HepG2 (cell line): ENCODE data around the gene ALPL. TPM values are rescaled to one million over a fixed set of nuclear protein-coding genes. Genes with fewer than 3 reads are reported as not detected.
A peak's percentile ranks its signal among the peaks of the same experiment; 100 is the strongest.

Source experiments
- ATAC-seq: fragments of 200-7000 bp; cut with Tn5 transposase; 3 replicates; pipeline ENCODE4 v1.9.1; 2020; ENCODE audit warnings: mild to moderate bottlenecking, moderate library complexity
- BruUV-seq: library from RNA; stranded (reverse); fragments of 400-500 nt; replicated peaks from 2 replicates; lab custom pipeline; 2021; lab: Mats Ljungman, UMichigan
- CTCF ChIA-PET: fragments of 300-600 bp; formaldehyde crosslinking; extraction: SDS; loops from one replicate; lab custom pipeline; 2021; ENCODE audit warnings: low total read pairs, inconsistent platforms, low intra/inter-chr PET ratio; lab: Yijun Ruan, JAX
- POLR2A ChIA-PET: fragments of 350-600 bp; sonication (Branson Sonifier 250); formaldehyde crosslinking; loops from one replicate; lab custom pipeline; 2020; ENCODE audit warnings: antibody characterized with exemption, inconsistent platforms; lab: Yijun Ruan, JAX
- DNase-seq: peaks from one replicate; pipeline ENCODE4 v3.0.0-alpha.2; 2015; ENCODE audit warnings: low spot score
- FAIRE-seq: peaks from 3 replicates; lab custom pipeline; 2011; peaks lifted over from hg19 to GRCh38; lab: Jason Lieb, UNC
- H2AFZ ChIP-seq: one replicate; pipeline ENCODE4 v1.6.1; 2011; ENCODE audit warnings: low read length, inconsistent platforms
- H3K27ac ChIP-seq: fragments of 300-600 bp; 3 replicates; pipeline ENCODE4 v1.8.0; 2011; ENCODE audit warnings: mixed run types, mild to moderate bottlenecking, mixed read lengths, low read length, inconsistent platforms; ENCODE audit not compliant: insufficient read depth; ENCODE audit errors: extremely low read length
- H3K27me3 ChIP-seq, 2 experiments: fragments of 200-600 bp in 1 of 2; 2 replicates in 1 of 2; 3 replicates in 1 of 2; pipeline versions ENCODE4 v1.6.0 to v1.8.0; 2011; ENCODE audit warnings: low read length in 2 of 2, mild to moderate bottlenecking in 2 of 2, moderate library complexity in 2 of 2, inconsistent platforms in 1 of 2; ENCODE audit not compliant: insufficient read depth in 2 of 2, control insufficient read depth in 1 of 2
- H3K36me3 ChIP-seq, 2 experiments: fragments of 200-600 bp in 1 of 2; replicated peaks in 1 of 2; 2 replicates in 1 of 2; 3 replicates in 1 of 2; pipeline versions ENCODE4 v1.5.1 to v1.8.0; 2011; ENCODE audit warnings: low read length in 2 of 2, inconsistent platforms in 1 of 2; ENCODE audit not compliant: insufficient read depth in 2 of 2, control insufficient read depth in 1 of 2
- H3K4me1 ChIP-seq: 2 replicates; pipeline ENCODE4 v1.5.1; 2012; ENCODE audit warnings: low read length, inconsistent platforms; ENCODE audit not compliant: insufficient read depth
- H3K4me2 ChIP-seq: 2 replicates; pipeline ENCODE4 v1.6.0; 2011; ENCODE audit warnings: low read depth, low read length, inconsistent platforms
- H3K4me3 ChIP-seq, 3 experiments: fragments of 200-600 bp in 1 of 3; sonication (generic), shearing (Covaris generic) in 1 of 3; replicated peaks in 1 of 3; 2 replicates each; pipeline ENCODE4 v1.5.1; 2011 to 2016; ENCODE audit warnings: low read length in 3 of 3, inconsistent platforms in 2 of 3, low read depth in 2 of 3, mild to moderate bottlenecking in 2 of 3, control low read depth in 1 of 3, mixed read lengths in 1 of 3; ENCODE audit not compliant: insufficient read depth in 1 of 3
- H3K79me2 ChIP-seq: one replicate; pipeline ENCODE4 v1.6.1; 2011; ENCODE audit warnings: low read length, inconsistent platforms; ENCODE audit not compliant: insufficient read depth
- H3K9ac ChIP-seq: 2 replicates; pipeline ENCODE4 v1.6.0; 2011; ENCODE audit warnings: mild to moderate bottlenecking, low read depth, low read length, inconsistent platforms; ENCODE audit not compliant: insufficient read depth
- H3K9me3 ChIP-seq: 2 replicates; pipeline ENCODE4 v1.5.1; 2012; ENCODE audit warnings: mild to moderate bottlenecking, low read length
- H4K20me1 ChIP-seq: 2 replicates; pipeline ENCODE4 v1.6.0; 2011; ENCODE audit warnings: inconsistent platforms, mild to moderate bottlenecking, low read length, moderate library complexity; ENCODE audit not compliant: insufficient read depth
- IKZF4 ChIP-seq: sonication (generic); formaldehyde crosslinking; IDR thresholded peaks from 2 replicates; pipeline ENCODE4 v1.5.1; 2020; ENCODE audit warnings: borderline replicate concordance, mild to moderate bottlenecking, low read depth, missing genetic modification reagents; ENCODE audit errors: not compliant biosample characterization
- NFE2 ChIP-seq: sonication (generic); formaldehyde crosslinking; IDR thresholded peaks from 2 replicates; pipeline ENCODE4 v1.4.0; 2020; ENCODE audit warnings: missing genetic modification reagents
- THYN1 ChIP-seq: sonication (generic); formaldehyde crosslinking; IDR thresholded peaks from 2 replicates; pipeline ENCODE4 v1.8.1; 2023; ENCODE audit warnings: low read depth, mild to moderate bottlenecking, moderate library complexity, missing genetic modification reagents, borderline replicate concordance
- ZBTB3 ChIP-seq: sonication (generic); formaldehyde crosslinking; IDR thresholded peaks from 2 replicates; pipeline ENCODE4 v1.4.0; 2020; ENCODE audit warnings: low read depth, mild to moderate bottlenecking, moderate library complexity, missing genetic modification reagents, borderline replicate concordance
- ZFP1 ChIP-seq: IDR thresholded peaks from 2 replicates; pipeline ENCODE4 v1.6.1; 2016
- ZMAT3 ChIP-seq: sonication (generic); formaldehyde crosslinking; conservative IDR thresholded peaks from 2 replicates; pipeline ENCODE4 v1.7.0; 2021; ENCODE audit warnings: missing genetic modification reagents
- ZNF24 ChIP-seq: fragments of 450-650 bp; IDR thresholded peaks from 2 replicates; pipeline ENCODE4 v1.6.1; 2017; ENCODE audit warnings: antibody characterized with exemption, mild to moderate bottlenecking
- ZNF761 ChIP-seq: sonication (generic); formaldehyde crosslinking; conservative IDR thresholded peaks from 2 replicates; pipeline ENCODE4 v1.4.0; 2020; ENCODE audit warnings: mild to moderate bottlenecking, missing genetic modification reagents
- ZNF879 ChIP-seq: sonication (generic); formaldehyde crosslinking; IDR thresholded peaks from 2 replicates; pipeline ENCODE4 v1.8.1; 2023; ENCODE audit warnings: missing genetic modification reagents
- ZSCAN25 ChIP-seq: sonication (generic); formaldehyde crosslinking; IDR thresholded peaks from 2 replicates; pipeline ENCODE4 v1.8.0; 2022; ENCODE audit warnings: mild to moderate bottlenecking, missing genetic modification reagents
- WGBS: methylation state at CpG from one replicate; pipeline ENCODE4 v1.1.6; 2017; ENCODE audit warnings: low lambda C conversion rate; 5-methylcytosine and 5-hydroxymethylcytosine counted together
- in situ Hi-C: cut with HindIII; loops from 2 replicates; pipeline ENCODE4 v1.10.0; 2017; ENCODE audit warnings: low pct_unique_long_range_greater_than_20kb; ENCODE audit not compliant: extremely low pct_ligation_motif_present
- intact Hi-C: fragments of 100-400 bp; cut with micrococcal nuclease; formaldehyde crosslinking; loops from one replicate; pipeline ENCODE4 v1.10.0; 2022; ENCODE audit not compliant: unreplicated experiment
- polyA plus RNA-seq, 8 experiments: library from polyadenylated mRNA; depleted of rRNA in 3 of 8; stranded (reverse) in 7 of 8; unstranded in 1 of 8; fragments of >200 nt; fragmentation: Illumina TruSeq in 4 of 8; extraction: Trizol in 4 of 8; gene quantifications; 2 replicates each; pipeline versions ENCODE4 v1.2.1 to v1.2.3, GENCODE V29; 2011 to 2016; ENCODE audit warnings: low read depth in 4 of 8, missing spikeins in 1 of 8, mixed read lengths in 1 of 8; ENCODE audit not compliant: insufficient read depth in 1 of 8
- total RNA-seq, 5 experiments: library from RNA; depleted of rRNA; stranded (reverse); fragments of >200 nt; fragmentation: Illumina TruSeq; extraction: Trizol; gene quantifications; 2 replicates each; pipeline ENCODE4 v1.2.3, GENCODE V29; 2016; ENCODE audit warnings: low read depth in 1 of 5
- TF ChIP-seq, protein P1 (sequence below): IDR thresholded peaks from 2 replicates; pipeline ENCODE4 v1.6.1; 2016; ENCODE audit warnings: mild to moderate bottlenecking, missing biosample characterization, missing genetic modification reagents
- TF ChIP-seq, protein P2 (sequence below): conservative IDR thresholded peaks from 2 replicates; pipeline ENCODE4 v1.6.1; 2018; ENCODE audit warnings: missing genetic modification reagents
- TF ChIP-seq, protein P3 (sequence below): sonication (generic); formaldehyde crosslinking; IDR thresholded peaks from 2 replicates; pipeline ENCODE4 v1.4.0; 2020; ENCODE audit warnings: low read depth, mild to moderate bottlenecking, missing genetic modification reagents
- TF ChIP-seq, protein P4 (sequence below): sonication (generic); formaldehyde crosslinking; conservative IDR thresholded peaks from 2 replicates; pipeline ENCODE4 v1.8.1; 2023; ENCODE audit warnings: missing genetic modification reagents
- TF ChIP-seq, protein P5 (sequence below): sonication (generic); formaldehyde crosslinking; IDR thresholded peaks from 2 replicates; pipeline ENCODE4 v1.4.0; 2020; ENCODE audit warnings: missing genetic modification reagents
- TF ChIP-seq, protein P6 (sequence below), 2 experiments: sonication (generic) in 1 of 2; formaldehyde crosslinking in 1 of 2; IDR thresholded peaks; 2 replicates each; pipeline versions ENCODE4 v1.4.0 to v1.6.1; 2018 to 2020; ENCODE audit warnings: missing genetic modification reagents in 2 of 2, borderline replicate concordance in 1 of 2, low read depth in 1 of 2, mild to moderate bottlenecking in 1 of 2, missing biosample characterization in 1 of 2

Gene ALPL
- total and polyA plus RNA-seq, 2 of the 13 experiments (the other 11 are each of a cell fraction or from before 2014, with no cell fraction given): 0.12 TPM; not detected in 1

DNA sequence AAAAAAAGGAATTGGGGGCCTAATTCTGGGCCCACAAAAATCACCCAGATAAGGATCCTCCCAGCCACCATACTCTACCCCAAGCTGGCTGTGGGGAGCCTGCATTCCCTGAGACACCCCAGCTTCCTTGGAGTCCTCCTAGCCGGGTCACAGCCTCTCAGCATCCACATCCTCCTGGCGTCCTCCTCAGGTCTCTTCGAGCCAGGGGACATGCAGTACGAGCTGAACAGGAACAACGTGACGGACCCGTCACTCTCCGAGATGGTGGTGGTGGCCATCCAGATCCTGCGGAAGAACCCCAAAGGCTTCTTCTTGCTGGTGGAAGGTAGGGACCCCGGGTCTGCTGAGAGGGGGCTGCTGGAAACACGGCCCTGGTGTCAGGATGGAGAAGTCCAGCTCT lies 64.3 kb downstream of the ALPL start (continued):
- TF ChIP-seq, protein P1, sequence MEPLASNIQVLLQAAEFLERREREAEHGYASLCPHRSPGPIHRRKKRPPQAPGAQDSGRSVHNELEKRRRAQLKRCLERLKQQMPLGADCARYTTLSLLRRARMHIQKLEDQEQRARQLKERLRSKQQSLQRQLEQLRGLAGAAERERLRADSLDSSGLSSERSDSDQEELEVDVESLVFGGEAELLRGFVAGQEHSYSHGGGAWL (CRISPR knock-in tag): no peak
- TF ChIP-seq, protein P2, sequence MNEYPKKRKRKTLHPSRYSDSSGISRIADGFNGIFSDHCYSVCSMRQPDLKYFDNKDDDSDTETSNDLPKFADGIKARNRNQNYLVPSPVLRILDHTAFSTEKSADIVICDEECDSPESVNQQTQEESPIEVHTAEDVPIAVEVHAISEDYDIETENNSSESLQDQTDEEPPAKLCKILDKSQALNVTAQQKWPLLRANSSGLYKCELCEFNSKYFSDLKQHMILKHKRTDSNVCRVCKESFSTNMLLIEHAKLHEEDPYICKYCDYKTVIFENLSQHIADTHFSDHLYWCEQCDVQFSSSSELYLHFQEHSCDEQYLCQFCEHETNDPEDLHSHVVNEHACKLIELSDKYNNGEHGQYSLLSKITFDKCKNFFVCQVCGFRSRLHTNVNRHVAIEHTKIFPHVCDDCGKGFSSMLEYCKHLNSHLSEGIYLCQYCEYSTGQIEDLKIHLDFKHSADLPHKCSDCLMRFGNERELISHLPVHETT (CRISPR knock-in tag): no peak

DNA sequence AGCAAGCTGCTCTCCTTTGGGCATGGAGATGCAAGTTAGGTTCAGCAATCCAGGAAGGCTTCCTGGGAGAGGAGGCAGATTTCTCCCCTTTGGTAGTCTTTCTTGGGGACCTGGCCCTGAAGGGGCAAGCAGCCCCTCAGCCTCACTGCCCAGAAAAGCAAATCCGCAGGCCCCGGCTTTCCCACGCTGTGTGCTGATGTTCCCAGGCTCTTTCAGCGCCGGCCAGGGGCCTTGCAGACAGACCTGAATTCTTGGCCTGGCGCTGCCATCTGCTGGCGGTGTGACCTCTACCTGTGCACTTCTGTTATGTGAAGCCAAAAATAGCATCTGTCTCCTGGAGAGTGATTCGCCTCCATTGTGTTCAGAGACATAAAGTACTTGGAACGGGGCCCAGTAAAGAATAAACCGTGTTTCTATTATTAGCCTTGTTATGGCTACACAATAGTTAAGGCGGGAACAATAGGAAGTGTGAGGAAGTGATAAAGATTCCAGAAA lies 64.8 kb downstream of the ALPL start:
- Histone ChIP-seq H3K4me2 (no peak overlapping the region), H3K4me3 (no peak overlapping the region), H2AFZ (no peak overlapping the region), H3K36me3 (no peaks in the 10 kb centered on the region), H3K27me3 (peaks cover 2 to 35% of the 10 kb centered on the region in 2 experiments), H4K20me1 (no peaks in the 10 kb centered on the region), H3K9ac (no peak overlapping the region), H3K27ac (no peak overlapping the region), H3K79me2 (no peaks in the 10 kb centered on the region), H3K4me1 (peaks cover 17% of the 10 kb centered on the region), H3K9me3 (no peaks in the 10 kb centered on the region)
- intact Hi-C loops: loop anchor here (5.0 kb wide), 1 partner anchor 197 kb away; no protein-coding TSS in a partner anchor
- CTCF ChIA-PET: interaction anchor here (1.3 to 1.9 kb wide), 3 partner anchors 65 to 206 kb away, joined by 6 to 7 read pairs (median 7); no protein-coding TSS in a partner anchor
- DNase-seq (peak; percentile 67), ATAC-seq (peak; percentile 81), FAIRE-seq (peak; percentile 68)
- WGBS: 8% methylated on average over 4 of the region's 11 CpGs
- POLR2A ChIA-PET: no interaction called here
- BruUV-seq: no TSS peak
- in situ Hi-C loops: loop anchor here (10.0 kb wide), 1 partner anchor 199 kb away; no protein-coding TSS in a partner anchor
- TF ChIP-seq ZNF879: no peak
- TF ChIP-seq ZNF761: no peak
- TF ChIP-seq NFE2 (CRISPR knock-in tag): no peak
- no peak for TF ChIP-seq ZNF24
- TF ChIP-seq IKZF4 (CRISPR knock-in tag): no peak
- TF ChIP-seq THYN1 (CRISPR knock-in tag): no peak
- TF ChIP-seq, protein P3, sequence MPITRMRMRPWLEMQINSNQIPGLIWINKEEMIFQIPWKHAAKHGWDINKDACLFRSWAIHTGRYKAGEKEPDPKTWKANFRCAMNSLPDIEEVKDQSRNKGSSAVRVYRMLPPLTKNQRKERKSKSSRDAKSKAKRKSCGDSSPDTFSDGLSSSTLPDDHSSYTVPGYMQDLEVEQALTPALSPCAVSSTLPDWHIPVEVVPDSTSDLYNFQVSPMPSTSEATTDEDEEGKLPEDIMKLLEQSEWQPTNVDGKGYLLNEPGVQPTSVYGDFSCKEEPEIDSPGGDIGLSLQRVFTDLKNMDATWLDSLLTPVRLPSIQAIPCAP (CRISPR knock-in tag): no peak
- TF ChIP-seq ZSCAN25: no peak
- no peak for TF ChIP-seq ZFP1 (CRISPR knock-in tag)
- TF ChIP-seq, protein P4, sequence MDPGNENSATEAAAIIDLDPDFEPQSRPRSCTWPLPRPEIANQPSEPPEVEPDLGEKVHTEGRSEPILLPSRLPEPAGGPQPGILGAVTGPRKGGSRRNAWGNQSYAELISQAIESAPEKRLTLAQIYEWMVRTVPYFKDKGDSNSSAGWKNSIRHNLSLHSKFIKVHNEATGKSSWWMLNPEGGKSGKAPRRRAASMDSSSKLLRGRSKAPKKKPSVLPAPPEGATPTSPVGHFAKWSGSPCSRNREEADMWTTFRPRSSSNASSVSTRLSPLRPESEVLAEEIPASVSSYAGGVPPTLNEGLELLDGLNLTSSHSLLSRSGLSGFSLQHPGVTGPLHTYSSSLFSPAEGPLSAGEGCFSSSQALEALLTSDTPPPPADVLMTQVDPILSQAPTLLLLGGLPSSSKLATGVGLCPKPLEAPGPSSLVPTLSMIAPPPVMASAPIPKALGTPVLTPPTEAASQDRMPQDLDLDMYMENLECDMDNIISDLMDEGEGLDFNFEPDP (CRISPR knock-in tag): no peak
- no peak for TF ChIP-seq ZMAT3
- TF ChIP-seq, protein P5, sequence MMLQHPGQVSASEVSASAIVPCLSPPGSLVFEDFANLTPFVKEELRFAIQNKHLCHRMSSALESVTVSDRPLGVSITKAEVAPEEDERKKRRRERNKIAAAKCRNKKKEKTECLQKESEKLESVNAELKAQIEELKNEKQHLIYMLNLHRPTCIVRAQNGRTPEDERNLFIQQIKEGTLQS: no peak
- TF ChIP-seq, protein P6, sequence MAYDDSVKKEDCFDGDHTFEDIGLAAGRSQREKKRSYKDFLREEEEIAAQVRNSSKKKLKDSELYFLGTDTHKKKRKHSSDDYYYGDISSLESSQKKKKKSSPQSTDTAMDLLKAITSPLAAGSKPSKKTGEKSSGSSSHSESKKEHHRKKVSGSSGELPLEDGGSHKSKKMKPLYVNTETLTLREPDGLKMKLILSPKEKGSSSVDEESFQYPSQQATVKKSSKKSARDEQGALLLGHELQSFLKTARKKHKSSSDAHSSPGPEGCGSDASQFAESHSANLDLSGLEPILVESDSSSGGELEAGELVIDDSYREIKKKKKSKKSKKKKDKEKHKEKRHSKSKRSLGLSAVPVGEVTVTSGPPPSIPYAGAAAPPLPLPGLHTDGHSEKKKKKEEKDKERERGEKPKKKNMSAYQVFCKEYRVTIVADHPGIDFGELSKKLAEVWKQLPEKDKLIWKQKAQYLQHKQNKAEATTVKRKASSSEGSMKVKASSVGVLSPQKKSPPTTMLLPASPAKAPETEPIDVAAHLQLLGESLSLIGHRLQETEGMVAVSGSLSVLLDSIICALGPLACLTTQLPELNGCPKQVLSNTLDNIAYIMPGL (CRISPR knock-in tag; IDR thresholded peaks at IDR 0.05; ENCODE audit: borderline replicate concordance in 1 of 2, low read depth in 1 of 2): 0 out of 4 replicates have a peak, but pooled peaks of 1 of the 2 experiments have one; percentile 40
- TF ChIP-seq ZBTB3 (CRISPR knock-in tag): no peak
